Measurements from ENCODE around the gene ADAM22.

- TF ChIP-seq CTCF (conservative IDR thresholded peaks at IDR 0.05; ENCODE audit: low read depth in 2 of 2) (no peak), EZH2 (IDR thresholded peaks at IDR 0.05; ENCODE audit: low read depth, unreplicated experiment) (no peak), POLR2AphosphoS5 (IDR thresholded peaks at IDR 0.05; ENCODE audit: low read depth) (no peak), ETS1 (IDR thresholded peaks at IDR 0.05) (no peak), EZH2phosphoT487 (IDR thresholded peaks at IDR 0.05; ENCODE audit: unreplicated experiment) (no peak), ZNF331 (CRISPR knock-in tag; IDR thresholded peaks at IDR 0.05; ENCODE audit: low read depth) (no peak), STAT1 (IDR thresholded peaks at IDR 0.05; ENCODE audit: unreplicated experiment) (no peak), CREB1 (CRISPR knock-in tag; IDR thresholded peaks at IDR 0.05; ENCODE audit: low read depth) (no peak), REST (IDR thresholded peaks at IDR 0.05; ENCODE audit: unreplicated experiment) (no peak), JUNB (IDR thresholded peaks at IDR 0.05; ENCODE audit: unreplicated experiment) (no peak), ZNF114 (CRISPR knock-in tag; IDR thresholded peaks at IDR 0.05) (no peak)
These were observed 266.2 kb downstream of the ADAM22 start for GRCh38 chr7:88200261-88200660.

All from GM23338 (cell line).